Thoracic aorta (tissue), 2 donors: ENCODE results near the gene PSMG1. TPM values are rescaled to one million over a fixed set of nuclear protein-coding genes. Genes with fewer than 3 reads are reported as not detected.

Experiments used
- ATAC-seq: fragments of 150-250 bp; one replicate; pipeline ENCODE4 v1.8.0; 2017; ENCODE audit warnings: low read depth; ENCODE audit not compliant: insufficient number of reproducible peaks, low FRiP score
- DNase-seq: peaks from one replicate; pipeline ENCODE4 v3.0.0-alpha.2; 2020; ENCODE audit warnings: low spot score
- H3K27ac ChIP-seq, 2 donors: fragments of 200-600 bp; sonication (generic); 1 replicate in 1 of 2; 2 replicates in 1 of 2; pipeline ENCODE4 v1.5.1; 2016; ENCODE audit warnings: mild to moderate bottlenecking in 2 of 2, moderate library complexity in 2 of 2
- H3K27me3 ChIP-seq: fragments of 200-600 bp; sonication (generic); replicated peaks from 2 replicates; pipeline ENCODE4 v1.6.0; 2016; ENCODE audit warnings: mild to moderate bottlenecking; ENCODE audit not compliant: insufficient read depth
- H3K36me3 ChIP-seq: fragments of 200-600 bp; sonication (generic); one replicate; pipeline ENCODE4 v1.5.1; 2016
- H3K4me1 ChIP-seq, 2 donors: fragments of 200-600 bp; sonication (generic); 1 replicate in 1 of 2; 2 replicates in 1 of 2; pipeline versions ENCODE4 v1.5.1 to v1.6.0; 2016; ENCODE audit warnings: low read depth in 2 of 2, mild to moderate bottlenecking in 1 of 2; ENCODE audit not compliant: control insufficient read depth in 1 of 2
- H3K4me3 ChIP-seq: fragments of 200-600 bp; sonication (generic); 2 replicates; pipeline ENCODE4 v1.5.1; 2016; ENCODE audit warnings: mild to moderate bottlenecking
- H3K9me3 ChIP-seq: fragments of 200-600 bp; sonication (generic); 2 replicates; pipeline ENCODE4 v1.5.1; 2016
- total RNA-seq, 2 donors: library from RNA; depleted of rRNA; stranded (reverse); fragments of >200 nt; gene quantifications; one replicate each; pipeline versions ENCODE4 v1.1.0 to v1.2.3, GENCODE V29; 2016
- TF ChIP-seq, protein P1 (sequence below): fragments of 200-600 bp; sonication (generic); IDR thresholded peaks from one replicate; pipeline ENCODE4 v1.5.1; 2019; ENCODE audit warnings: antibody characterized with exemption

Gene PSMG1
- total RNA-seq, 2 donors from 2014 or later = 14.8 to 17.6 TPM

DNA sequence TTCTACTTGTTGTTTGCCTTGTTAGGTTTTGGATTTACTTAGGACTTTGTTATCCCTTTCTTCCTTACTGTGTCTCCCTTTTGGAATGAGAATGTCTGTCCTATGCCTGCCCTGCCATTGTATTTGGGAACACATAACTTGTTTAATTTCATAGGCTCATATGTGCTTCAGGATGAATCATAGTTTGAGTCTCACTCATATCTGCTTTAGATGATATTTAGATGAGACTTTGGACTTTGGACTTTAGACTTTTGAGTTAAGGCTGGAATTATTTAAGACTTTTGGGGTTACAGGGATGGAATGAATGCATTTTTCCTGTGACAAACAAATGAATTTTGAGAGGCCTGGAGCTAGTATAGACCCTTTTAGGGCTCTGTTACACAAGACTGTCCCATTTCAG is 33.4 kb downstream of the PSMG1 start:
- DNase-seq = no peak
- Histone ChIP-seq H3K36me3 (no peaks in the 10 kb centered on the region), H3K27ac (no peak overlapping the region), H3K27me3 (no peaks in the 10 kb centered on the region), H3K4me1 (no peaks in the 10 kb centered on the region), H3K4me3 (no peak overlapping the region), H3K9me3 (no peaks in the 10 kb centered on the region)
- TF ChIP-seq, protein P1, sequence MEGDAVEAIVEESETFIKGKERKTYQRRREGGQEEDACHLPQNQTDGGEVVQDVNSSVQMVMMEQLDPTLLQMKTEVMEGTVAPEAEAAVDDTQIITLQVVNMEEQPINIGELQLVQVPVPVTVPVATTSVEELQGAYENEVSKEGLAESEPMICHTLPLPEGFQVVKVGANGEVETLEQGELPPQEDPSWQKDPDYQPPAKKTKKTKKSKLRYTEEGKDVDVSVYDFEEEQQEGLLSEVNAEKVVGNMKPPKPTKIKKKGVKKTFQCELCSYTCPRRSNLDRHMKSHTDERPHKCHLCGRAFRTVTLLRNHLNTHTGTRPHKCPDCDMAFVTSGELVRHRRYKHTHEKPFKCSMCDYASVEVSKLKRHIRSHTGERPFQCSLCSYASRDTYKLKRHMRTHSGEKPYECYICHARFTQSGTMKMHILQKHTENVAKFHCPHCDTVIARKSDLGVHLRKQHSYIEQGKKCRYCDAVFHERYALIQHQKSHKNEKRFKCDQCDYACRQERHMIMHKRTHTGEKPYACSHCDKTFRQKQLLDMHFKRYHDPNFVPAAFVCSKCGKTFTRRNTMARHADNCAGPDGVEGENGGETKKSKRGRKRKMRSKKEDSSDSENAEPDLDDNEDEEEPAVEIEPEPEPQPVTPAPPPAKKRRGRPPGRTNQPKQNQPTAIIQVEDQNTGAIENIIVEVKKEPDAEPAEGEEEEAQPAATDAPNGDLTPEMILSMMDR = no peak
- ATAC-seq = no peak

DNA sequence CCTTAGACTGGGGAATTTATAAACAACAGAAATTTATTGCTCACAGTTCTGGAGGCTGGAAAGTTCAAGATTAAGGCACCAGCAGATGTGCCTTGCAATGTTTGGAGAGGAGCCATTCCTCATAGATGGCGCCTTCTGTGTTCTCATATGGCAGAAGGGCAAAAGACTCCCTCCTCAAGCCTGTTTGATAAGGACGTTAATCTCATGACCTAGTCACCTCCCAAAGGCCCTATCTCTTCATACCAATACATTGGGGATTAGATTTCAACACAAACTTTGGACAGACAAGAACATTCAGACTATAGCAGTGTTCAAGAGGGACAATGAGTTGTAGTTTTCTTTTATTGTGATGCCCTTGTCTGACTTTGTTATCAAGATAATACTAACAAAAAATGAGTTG is 34.3 kb downstream of the PSMG1 start:
- Histone ChIP-seq H3K4me3 (no peak overlapping the region), H3K4me1 (no peaks in the 10 kb centered on the region), H3K9me3 (no peaks in the 10 kb centered on the region), H3K27ac (no peak overlapping the region), H3K36me3 (no peaks in the 10 kb centered on the region), H3K27me3 (no peaks in the 10 kb centered on the region)
- TF ChIP-seq, protein P1 = no peak
- ATAC-seq = no peak
- no peak for DNase-seq

DNA sequence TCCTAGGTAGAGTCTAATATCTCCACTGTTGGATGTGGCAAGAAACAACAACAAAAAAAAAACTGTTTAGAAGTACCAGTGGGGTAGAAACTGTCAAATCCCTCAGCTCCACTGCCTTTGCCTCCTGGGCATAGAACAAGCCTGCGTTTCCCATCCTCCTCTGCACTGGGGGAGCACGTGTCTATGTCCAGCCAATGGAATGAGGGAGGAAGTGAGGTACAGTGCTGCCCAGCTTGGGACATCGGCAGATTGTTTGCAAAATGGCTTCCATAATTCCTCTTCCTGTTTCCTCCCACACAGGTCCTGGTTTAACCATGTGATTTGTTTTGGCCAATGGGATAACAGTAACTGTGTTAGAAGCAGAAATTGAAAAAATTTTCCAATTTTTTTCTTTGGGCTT is 39.1 kb downstream of the PSMG1 start:
- no peak for DNase-seq
- TF ChIP-seq, protein P1 = no peak
- H3K9me3 ChIP-seq = no peaks in the 10 kb centered on the region
- H3K4me3 ChIP-seq = no peak overlapping the region
- H3K27me3 ChIP-seq = no peaks in the 10 kb centered on the region
- no peaks in the 10 kb centered on the region for H3K4me1 ChIP-seq
- no peak for ATAC-seq
- H3K36me3 ChIP-seq = no peaks in the 10 kb centered on the region
- no peak overlapping the region for H3K27ac ChIP-seq

DNA sequence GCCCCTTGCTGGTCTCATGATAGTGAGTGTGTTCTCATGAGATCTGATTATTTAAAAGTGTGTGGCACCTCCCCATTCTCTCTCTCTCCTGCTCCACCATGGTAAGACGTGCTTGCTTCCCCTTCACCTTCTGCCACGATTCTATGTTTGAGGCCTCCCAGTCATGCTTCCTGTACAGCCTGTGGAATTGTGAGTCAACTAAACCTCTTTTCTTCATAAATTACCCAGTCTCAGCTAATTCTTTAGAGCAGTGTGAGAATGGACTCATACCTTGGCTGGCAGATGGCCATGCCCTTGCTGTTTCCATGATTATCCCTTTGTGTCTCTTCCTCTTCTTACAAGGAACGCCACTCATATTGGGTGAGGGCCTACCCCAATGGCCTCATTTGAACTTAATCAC is 40.3 kb downstream of the PSMG1 start:
- H3K27ac ChIP-seq = no peak overlapping the region
- ATAC-seq = no peak

DNA sequence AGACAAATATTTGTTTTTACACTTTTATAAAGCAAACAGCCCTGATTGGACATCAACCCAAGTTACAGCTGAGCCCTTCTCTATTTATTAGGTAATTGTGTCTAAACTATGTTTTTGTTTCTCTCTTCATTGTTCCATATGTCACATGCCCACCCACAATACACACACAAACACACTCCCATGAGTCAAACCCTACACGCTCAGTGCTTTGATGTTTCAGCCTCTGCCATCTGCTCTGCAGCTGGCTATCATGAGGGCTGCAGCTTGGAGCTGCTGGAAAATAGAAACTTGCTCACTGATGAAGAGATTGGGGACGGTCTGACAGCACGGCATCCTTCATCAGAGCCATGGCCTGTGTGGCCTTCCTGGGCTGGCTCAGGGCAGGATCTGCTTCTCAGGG is 41.7 kb downstream of the PSMG1 start:
- no peaks in the 10 kb centered on the region for H3K27me3 ChIP-seq
- no peaks in the 10 kb centered on the region for H3K36me3 ChIP-seq
- no peak overlapping the region for H3K4me3 ChIP-seq
- H3K4me1 ChIP-seq = peaks cover 0 to 13% of the 10 kb centered on the region in 2 donors
- ATAC-seq = no peak
- H3K27ac ChIP-seq = no peak overlapping the region
- TF ChIP-seq, protein P1 = no peak
- no peaks in the 10 kb centered on the region for H3K9me3 ChIP-seq
- no peak for DNase-seq

More for the DNA sequence above, 40.3 kb downstream of the PSMG1 start:
- H3K27me3 ChIP-seq = no peaks in the 10 kb centered on the region
- no peaks in the 10 kb centered on the region for H3K36me3 ChIP-seq
- no peak for DNase-seq
- no peak overlapping the region for H3K4me3 ChIP-seq
- H3K9me3 ChIP-seq = no peaks in the 10 kb centered on the region
- TF ChIP-seq, protein P1 = no peak
- peaks cover 0 to under 1% of the 10 kb centered on the region in 2 donors for H3K4me1 ChIP-seq
